HepG2 (cell line): ENCODE measurements around the gene CYP4F22. TPM values are rescaled to one million over a fixed set of nuclear protein-coding genes. Genes with fewer than 3 reads are reported as not detected.

Source experiments
- ATAC-seq: fragments of 200-7000 bp; cut with Tn5 transposase; 3 replicates; pipeline ENCODE4 v1.9.1; 2020; ENCODE audit warnings: mild to moderate bottlenecking, moderate library complexity
- BruUV-seq: library from RNA; stranded (reverse); fragments of 400-500 nt; replicated peaks from 2 replicates; lab custom pipeline; 2021; lab: Mats Ljungman, UMichigan
- CTCF ChIA-PET: fragments of 300-600 bp; formaldehyde crosslinking; extraction: SDS; loops from one replicate; lab custom pipeline; 2021; ENCODE audit warnings: low total read pairs, inconsistent platforms, low intra/inter-chr PET ratio; lab: Yijun Ruan, JAX
- POLR2A ChIA-PET: fragments of 350-600 bp; sonication (Branson Sonifier 250); formaldehyde crosslinking; loops from one replicate; lab custom pipeline; 2020; ENCODE audit warnings: antibody characterized with exemption, inconsistent platforms; lab: Yijun Ruan, JAX
- DNase-seq: peaks from one replicate; pipeline ENCODE4 v3.0.0-alpha.2; 2015; ENCODE audit warnings: low spot score
- FAIRE-seq: peaks from 3 replicates; lab custom pipeline; 2011; peaks lifted over from hg19 to GRCh38; lab: Jason Lieb, UNC
- H2AFZ ChIP-seq: one replicate; pipeline ENCODE4 v1.6.1; 2011; ENCODE audit warnings: low read length, inconsistent platforms
- H3K27ac ChIP-seq: fragments of 300-600 bp; 3 replicates; pipeline ENCODE4 v1.8.0; 2011; ENCODE audit warnings: mixed run types, mild to moderate bottlenecking, mixed read lengths, low read length, inconsistent platforms; ENCODE audit not compliant: insufficient read depth; ENCODE audit errors: extremely low read length
- H3K27me3 ChIP-seq, 2 experiments: fragments of 200-600 bp in 1 of 2; 2 replicates in 1 of 2; 3 replicates in 1 of 2; pipeline versions ENCODE4 v1.6.0 to v1.8.0; 2011; ENCODE audit warnings: low read length in 2 of 2, mild to moderate bottlenecking in 2 of 2, moderate library complexity in 2 of 2, inconsistent platforms in 1 of 2; ENCODE audit not compliant: insufficient read depth in 2 of 2, control insufficient read depth in 1 of 2
- H3K36me3 ChIP-seq, 2 experiments: fragments of 200-600 bp in 1 of 2; replicated peaks in 1 of 2; 2 replicates in 1 of 2; 3 replicates in 1 of 2; pipeline versions ENCODE4 v1.5.1 to v1.8.0; 2011; ENCODE audit warnings: low read length in 2 of 2, inconsistent platforms in 1 of 2; ENCODE audit not compliant: insufficient read depth in 2 of 2, control insufficient read depth in 1 of 2
- H3K4me1 ChIP-seq: 2 replicates; pipeline ENCODE4 v1.5.1; 2012; ENCODE audit warnings: low read length, inconsistent platforms; ENCODE audit not compliant: insufficient read depth
- H3K4me2 ChIP-seq: 2 replicates; pipeline ENCODE4 v1.6.0; 2011; ENCODE audit warnings: low read depth, low read length, inconsistent platforms
- H3K4me3 ChIP-seq, 3 experiments: fragments of 200-600 bp in 1 of 3; sonication (generic), shearing (Covaris generic) in 1 of 3; replicated peaks in 1 of 3; 2 replicates each; pipeline ENCODE4 v1.5.1; 2011 to 2016; ENCODE audit warnings: low read length in 3 of 3, inconsistent platforms in 2 of 3, low read depth in 2 of 3, mild to moderate bottlenecking in 2 of 3, control low read depth in 1 of 3, mixed read lengths in 1 of 3; ENCODE audit not compliant: insufficient read depth in 1 of 3
- H3K79me2 ChIP-seq: one replicate; pipeline ENCODE4 v1.6.1; 2011; ENCODE audit warnings: low read length, inconsistent platforms; ENCODE audit not compliant: insufficient read depth
- H3K9ac ChIP-seq: 2 replicates; pipeline ENCODE4 v1.6.0; 2011; ENCODE audit warnings: mild to moderate bottlenecking, low read depth, low read length, inconsistent platforms; ENCODE audit not compliant: insufficient read depth
- H3K9me3 ChIP-seq: 2 replicates; pipeline ENCODE4 v1.5.1; 2012; ENCODE audit warnings: mild to moderate bottlenecking, low read length
- H4K20me1 ChIP-seq: 2 replicates; pipeline ENCODE4 v1.6.0; 2011; ENCODE audit warnings: inconsistent platforms, mild to moderate bottlenecking, low read length, moderate library complexity; ENCODE audit not compliant: insufficient read depth
- ATAD3A ChIP-seq: sonication (generic); formaldehyde crosslinking; IDR thresholded peaks from 2 replicates; pipeline ENCODE4 v1.4.0; 2020; ENCODE audit warnings: missing genetic modification reagents
- MYNN ChIP-seq: sonication (generic); formaldehyde crosslinking; IDR thresholded peaks from 2 replicates; pipeline ENCODE4 v1.4.0; 2020; ENCODE audit warnings: mild to moderate bottlenecking, low read depth, missing genetic modification reagents
- NPAS2 ChIP-seq: sonication (generic); formaldehyde crosslinking; IDR thresholded peaks from 2 replicates; pipeline ENCODE4 v1.8.0; 2022; ENCODE audit warnings: mild to moderate bottlenecking, missing genetic modification reagents, borderline replicate concordance
- SNAPC2 ChIP-seq: sonication (generic); formaldehyde crosslinking; IDR thresholded peaks from 2 replicates; pipeline ENCODE4 v1.8.1; 2022; ENCODE audit warnings: mild to moderate bottlenecking, missing genetic modification reagents
- TAF1 ChIP-seq: sonication (generic); formaldehyde crosslinking; IDR thresholded peaks from 2 replicates; pipeline ENCODE4 v1.4.0; 2020; ENCODE audit warnings: missing genetic modification reagents
- ZHX1 ChIP-seq: sonication (generic); formaldehyde crosslinking; IDR thresholded peaks from 2 replicates; pipeline ENCODE4 v1.8.1; 2022; ENCODE audit warnings: low read depth, mild to moderate bottlenecking, missing genetic modification reagents
- ZKSCAN1 ChIP-seq: fragments of 150-350 bp; IDR thresholded peaks from 2 replicates; pipeline ENCODE4 v1.6.1; 2014; ENCODE audit warnings: low read length
- ZNF562 ChIP-seq: sonication (generic); formaldehyde crosslinking; IDR thresholded peaks from 2 replicates; pipeline ENCODE4 v1.8.0; 2022; ENCODE audit warnings: missing genetic modification reagents, borderline replicate concordance
- WGBS: methylation state at CpG from one replicate; pipeline ENCODE4 v1.1.6; 2017; ENCODE audit warnings: low lambda C conversion rate; 5-methylcytosine and 5-hydroxymethylcytosine counted together
- in situ Hi-C: cut with HindIII; loops from 2 replicates; pipeline ENCODE4 v1.10.0; 2017; ENCODE audit warnings: low pct_unique_long_range_greater_than_20kb; ENCODE audit not compliant: extremely low pct_ligation_motif_present
- intact Hi-C: fragments of 100-400 bp; cut with micrococcal nuclease; formaldehyde crosslinking; loops from one replicate; pipeline ENCODE4 v1.10.0; 2022; ENCODE audit not compliant: unreplicated experiment
- polyA plus RNA-seq, 8 experiments: library from polyadenylated mRNA; depleted of rRNA in 3 of 8; stranded (reverse) in 7 of 8; unstranded in 1 of 8; fragments of >200 nt; fragmentation: Illumina TruSeq in 4 of 8; extraction: Trizol in 4 of 8; gene quantifications; 2 replicates each; pipeline versions ENCODE4 v1.2.1 to v1.2.3, GENCODE V29; 2011 to 2016; ENCODE audit warnings: low read depth in 4 of 8, missing spikeins in 1 of 8, mixed read lengths in 1 of 8; ENCODE audit not compliant: insufficient read depth in 1 of 8
- total RNA-seq, 5 experiments: library from RNA; depleted of rRNA; stranded (reverse); fragments of >200 nt; fragmentation: Illumina TruSeq; extraction: Trizol; gene quantifications; 2 replicates each; pipeline ENCODE4 v1.2.3, GENCODE V29; 2016; ENCODE audit warnings: low read depth in 1 of 5
- TF ChIP-seq, protein P1 (sequence below): sonication (generic); formaldehyde crosslinking; IDR thresholded peaks from 2 replicates; pipeline ENCODE4 v1.5.0; 2020; ENCODE audit warnings: mild to moderate bottlenecking, missing genetic modification reagents, borderline replicate concordance
- TF ChIP-seq, protein P2 (sequence below): sonication (generic); formaldehyde crosslinking; IDR thresholded peaks from 2 replicates; pipeline ENCODE4 v1.4.0; 2020; ENCODE audit warnings: missing genetic modification reagents

Gene CYP4F22
- total and polyA plus RNA-seq, 2 of the 13 experiments (the other 11 are each of a cell fraction or from before 2014, with no cell fraction given): 0.05 TPM; not detected in 1

GRCh38 chr19:15575406-15575805, 67.1 kb downstream of the CYP4F22 start:
- no peak overlapping the region for H3K9ac ChIP-seq
- no peak overlapping the region for H3K4me2 ChIP-seq
- BruUV-seq: no TSS peak
- DNase-seq (no peak), FAIRE-seq (no peak), ATAC-seq (no peak)
- 9% methylated on average over 3 of the region's 6 CpGs for WGBS
- H3K79me2 ChIP-seq: no peaks in the 10 kb centered on the region
- intact Hi-C loops (no loop called here), in situ Hi-C loops (no loop called here)
- no peaks in the 10 kb centered on the region for H3K27me3 ChIP-seq
- TF ChIP-seq TAF1: no peak
- no peak for TF ChIP-seq ZHX1 (CRISPR knock-in tag)
- TF ChIP-seq SNAPC2 (CRISPR knock-in tag): no peak
- TF ChIP-seq, protein P1, sequence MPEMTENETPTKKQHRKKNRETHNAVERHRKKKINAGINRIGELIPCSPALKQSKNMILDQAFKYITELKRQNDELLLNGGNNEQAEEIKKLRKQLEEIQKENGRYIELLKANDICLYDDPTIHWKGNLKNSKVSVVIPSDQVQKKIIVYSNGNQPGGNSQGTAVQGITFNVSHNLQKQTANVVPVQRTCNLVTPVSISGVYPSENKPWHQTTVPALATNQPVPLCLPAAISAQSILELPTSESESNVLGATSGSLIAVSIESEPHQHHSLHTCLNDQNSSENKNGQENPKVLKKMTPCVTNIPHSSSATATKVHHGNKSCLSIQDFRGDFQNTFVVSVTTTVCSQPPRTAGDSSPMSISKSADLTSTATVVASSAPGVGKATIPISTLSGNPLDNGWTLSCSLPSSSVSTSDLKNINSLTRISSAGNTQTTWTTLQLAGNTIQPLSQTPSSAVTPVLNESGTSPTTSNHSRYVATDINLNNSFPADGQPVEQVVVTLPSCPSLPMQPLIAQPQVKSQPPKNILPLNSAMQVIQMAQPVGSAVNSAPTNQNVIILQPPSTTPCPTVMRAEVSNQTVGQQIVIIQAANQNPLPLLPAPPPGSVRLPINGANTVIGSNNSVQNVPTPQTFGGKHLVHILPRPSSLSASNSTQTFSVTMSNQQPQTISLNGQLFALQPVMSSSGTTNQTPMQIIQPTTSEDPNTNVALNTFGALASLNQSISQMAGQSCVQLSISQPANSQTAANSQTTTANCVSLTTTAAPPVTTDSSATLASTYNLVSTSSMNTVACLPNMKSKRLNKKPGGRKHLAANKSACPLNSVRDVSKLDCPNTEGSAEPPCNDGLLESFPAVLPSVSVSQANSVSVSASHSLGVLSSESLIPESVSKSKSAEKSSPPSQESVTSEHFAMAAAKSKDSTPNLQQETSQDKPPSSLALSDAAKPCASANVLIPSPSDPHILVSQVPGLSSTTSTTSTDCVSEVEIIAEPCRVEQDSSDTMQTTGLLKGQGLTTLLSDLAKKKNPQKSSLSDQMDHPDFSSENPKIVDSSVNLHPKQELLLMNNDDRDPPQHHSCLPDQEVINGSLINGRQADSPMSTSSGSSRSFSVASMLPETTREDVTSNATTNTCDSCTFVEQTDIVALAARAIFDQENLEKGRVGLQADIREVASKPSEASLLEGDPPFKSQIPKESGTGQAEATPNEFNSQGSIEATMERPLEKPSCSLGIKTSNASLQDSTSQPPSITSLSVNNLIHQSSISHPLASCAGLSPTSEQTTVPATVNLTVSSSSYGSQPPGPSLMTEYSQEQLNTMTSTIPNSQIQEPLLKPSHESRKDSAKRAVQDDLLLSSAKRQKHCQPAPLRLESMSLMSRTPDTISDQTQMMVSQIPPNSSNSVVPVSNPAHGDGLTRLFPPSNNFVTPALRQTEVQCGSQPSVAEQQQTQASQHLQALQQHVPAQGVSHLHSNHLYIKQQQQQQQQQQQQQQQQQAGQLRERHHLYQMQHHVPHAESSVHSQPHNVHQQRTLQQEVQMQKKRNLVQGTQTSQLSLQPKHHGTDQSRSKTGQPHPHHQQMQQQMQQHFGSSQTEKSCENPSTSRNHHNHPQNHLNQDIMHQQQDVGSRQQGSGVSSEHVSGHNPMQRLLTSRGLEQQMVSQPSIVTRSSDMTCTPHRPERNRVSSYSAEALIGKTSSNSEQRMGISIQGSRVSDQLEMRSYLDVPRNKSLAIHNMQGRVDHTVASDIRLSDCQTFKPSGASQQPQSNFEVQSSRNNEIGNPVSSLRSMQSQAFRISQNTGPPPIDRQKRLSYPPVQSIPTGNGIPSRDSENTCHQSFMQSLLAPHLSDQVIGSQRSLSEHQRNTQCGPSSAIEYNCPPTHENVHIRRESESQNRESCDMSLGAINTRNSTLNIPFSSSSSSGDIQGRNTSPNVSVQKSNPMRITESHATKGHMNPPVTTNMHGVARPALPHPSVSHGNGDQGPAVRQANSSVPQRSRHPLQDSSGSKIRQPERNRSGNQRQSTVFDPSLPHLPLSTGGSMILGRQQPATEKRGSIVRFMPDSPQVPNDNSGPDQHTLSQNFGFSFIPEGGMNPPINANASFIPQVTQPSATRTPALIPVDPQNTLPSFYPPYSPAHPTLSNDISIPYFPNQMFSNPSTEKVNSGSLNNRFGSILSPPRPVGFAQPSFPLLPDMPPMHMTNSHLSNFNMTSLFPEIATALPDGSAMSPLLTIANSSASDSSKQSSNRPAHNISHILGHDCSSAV (CRISPR knock-in tag): no peak
- TF ChIP-seq NPAS2 (CRISPR knock-in tag): no peak
- TF ChIP-seq ZNF562 (CRISPR knock-in tag): no peak
- TF ChIP-seq, protein P2, sequence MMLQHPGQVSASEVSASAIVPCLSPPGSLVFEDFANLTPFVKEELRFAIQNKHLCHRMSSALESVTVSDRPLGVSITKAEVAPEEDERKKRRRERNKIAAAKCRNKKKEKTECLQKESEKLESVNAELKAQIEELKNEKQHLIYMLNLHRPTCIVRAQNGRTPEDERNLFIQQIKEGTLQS (CRISPR knock-in tag): no peak
- TF ChIP-seq MYNN (CRISPR knock-in tag): no peak
- no peak for TF ChIP-seq ATAD3A (CRISPR knock-in tag)
- no peak for TF ChIP-seq ZKSCAN1
- no peaks in the 10 kb centered on the region for H4K20me1 ChIP-seq
- 0 out of 2 replicates have a peak, but pooled peaks cover 6% of the 10 kb centered on the region for H3K4me1 ChIP-seq
- no peak overlapping the region for H3K27ac ChIP-seq
- H3K4me3 ChIP-seq: no peak overlapping the region
- POLR2A ChIA-PET: no interaction called here
- H3K9me3 ChIP-seq: no peaks in the 10 kb centered on the region
- CTCF ChIA-PET: no interaction called here
- H2AFZ ChIP-seq: no peak overlapping the region
- no peaks in the 10 kb centered on the region for H3K36me3 ChIP-seq
